IMR-90 (cell line): ENCODE measurements around the gene ETV4.

Source experiments
- BHLHE40 ChIP-seq: fragments of 150-350 bp; IDR thresholded peaks from 2 replicates; pipeline ENCODE4 v1.6.1; 2016; ENCODE audit warnings: mild to moderate bottlenecking, low read depth, low read length
- CEBPB ChIP-seq: IDR thresholded peaks from 2 replicates; pipeline ENCODE4 v1.6.1; 2012; ENCODE audit warnings: low read depth, low read length, improper control_type of control experiment
- CTCF ChIP-seq: conservative IDR thresholded peaks from 2 replicates; pipeline ENCODE4 v1.5.1; 2012; ENCODE audit warnings: mild to moderate bottlenecking, low read depth, low read length, improper control_type of control experiment
- MXI1 ChIP-seq: IDR thresholded peaks from 2 replicates; pipeline ENCODE4 v1.6.1; 2012; ENCODE audit warnings: low read depth, mild to moderate bottlenecking, low read length, moderate library complexity, borderline replicate concordance
- POLR2A ChIP-seq: IDR thresholded peaks from 2 replicates; pipeline ENCODE4 v1.6.1; 2012; ENCODE audit warnings: mild to moderate bottlenecking, low read depth, low read length
- RAD21 ChIP-seq: IDR thresholded peaks from 2 replicates; pipeline ENCODE4 v1.6.1; 2012; ENCODE audit warnings: low read length, improper control_type of control experiment
- SMC3 ChIP-seq: fragments of 150-350 bp; IDR thresholded peaks from 2 replicates; pipeline ENCODE4 v1.6.1; 2016; ENCODE audit warnings: low read depth, mild to moderate bottlenecking, antibody characterized with exemption, low read length, moderate library complexity
- USF2 ChIP-seq: fragments of 150-350 bp; IDR thresholded peaks from 2 replicates; pipeline ENCODE4 v1.6.1; 2017; ENCODE audit warnings: mild to moderate bottlenecking, antibody characterized with exemption, low read length, low read depth

GRCh38 chr17:43540821-43541674 lies 5.1 kb downstream of the ETV4 start:
- no peak for TF ChIP-seq BHLHE40
- TF ChIP-seq MXI1 = no peak
- TF ChIP-seq CTCF = no peak
- no peak for TF ChIP-seq POLR2A
- no peak for TF ChIP-seq SMC3
- TF ChIP-seq USF2 = no peak
- no peak for TF ChIP-seq RAD21
- no peak for TF ChIP-seq CEBPB
